ENCODE measurements around the gene NYAP2.

NYAP2 gene

DNA sequence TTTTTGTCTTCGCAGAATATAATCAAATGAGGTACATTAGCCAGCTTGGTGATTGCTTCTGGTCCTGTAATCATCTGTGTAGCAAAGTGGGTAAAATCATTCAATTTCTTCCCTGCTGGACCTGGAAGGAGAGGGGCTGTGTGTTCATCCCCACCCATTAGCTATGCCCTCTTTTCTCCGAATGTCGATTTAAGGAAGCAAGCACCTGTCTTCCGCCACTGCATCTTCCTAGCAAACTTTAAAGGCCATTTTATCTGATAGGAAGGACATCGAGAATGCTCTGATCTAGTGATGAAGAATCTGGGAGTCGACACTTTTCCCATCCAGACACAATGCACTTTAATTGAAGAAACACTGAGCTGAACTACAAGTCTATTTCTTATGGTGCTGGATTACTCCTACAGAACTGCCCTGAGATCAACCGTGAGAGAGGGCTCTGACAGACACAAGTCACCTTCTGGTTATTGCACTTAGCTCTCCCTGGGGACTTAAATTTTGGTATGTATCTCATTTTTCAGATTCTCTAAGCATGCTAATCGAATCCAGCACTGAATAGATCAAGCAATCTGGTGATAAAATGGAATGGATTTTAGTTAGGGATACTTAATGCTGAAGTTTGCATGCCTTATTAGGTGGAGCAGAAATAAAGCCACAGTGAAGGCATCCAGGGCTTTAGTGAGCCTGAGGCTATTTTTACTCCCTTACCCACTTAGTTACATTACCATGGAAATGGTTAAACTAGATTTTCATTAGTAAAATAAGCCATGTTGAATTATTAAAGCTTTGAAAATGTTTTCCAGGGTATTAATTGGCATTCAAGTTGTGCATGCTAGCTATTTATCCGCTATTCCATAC, 1.3 kb downstream of the NYAP2 start:
- H3K27me3 ChIP-seq (ENCODE audit: control insufficient read depth in 2 of 2, insufficient read depth in 2 of 2, low read length in 2 of 2): no peaks in the 10 kb centered on the region
- H3K4me1 ChIP-seq (ENCODE audit: control insufficient read depth in 2 of 2, insufficient read depth in 2 of 2, low read length in 2 of 2): no peaks in the 10 kb centered on the region
- H3K9ac ChIP-seq (ENCODE audit: low read depth in 1 of 2, low read length in 2 of 2): no peak overlapping the region
- H3K4me3 ChIP-seq (ENCODE audit: low read length in 2 of 2): no peak overlapping the region
- H3K9me3 ChIP-seq (ENCODE audit: control insufficient read depth in 2 of 2, low read length in 2 of 2): no peaks in the 10 kb centered on the region
- H3K36me3 ChIP-seq (ENCODE audit: control insufficient read depth in 2 of 2, insufficient read depth in 2 of 2, low read length in 2 of 2): no peaks in the 10 kb centered on the region
- H3K27ac ChIP-seq (ENCODE audit: low read depth in 2 of 2, low read length in 2 of 2): no peak overlapping the region

DNA sequence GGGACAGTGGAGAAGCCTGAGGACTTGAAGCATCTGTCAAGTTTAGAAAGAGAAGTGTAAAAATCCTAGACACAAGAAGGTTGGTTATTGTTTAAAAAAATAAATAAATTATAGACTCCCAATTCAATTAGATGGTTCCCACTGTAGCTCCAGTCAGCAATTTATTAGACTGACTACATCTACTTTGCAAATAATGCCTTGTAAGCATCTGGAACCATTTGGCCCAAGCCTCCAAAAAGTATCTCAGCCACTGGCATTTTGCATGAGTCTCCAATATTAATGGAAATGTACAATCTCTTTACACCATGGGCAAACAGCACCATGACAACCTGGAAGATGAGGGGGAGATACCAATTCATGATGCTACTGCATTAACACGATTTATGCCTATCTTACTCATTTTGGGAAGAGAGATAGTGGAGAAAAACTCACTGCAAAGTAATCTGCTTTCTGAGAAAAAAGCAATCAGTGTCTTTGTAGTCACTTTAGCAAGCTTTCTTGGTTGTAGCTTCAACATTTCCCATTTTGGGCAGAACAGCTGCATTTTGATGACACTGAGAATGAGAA, 2.8 kb downstream of the NYAP2 start:
- Histone ChIP-seq H3K4me3 (ENCODE audit: low read length in 2 of 2) (no peak overlapping the region), H3K27ac (ENCODE audit: low read depth in 2 of 2, low read length in 2 of 2) (no peak overlapping the region), H3K9ac (ENCODE audit: low read depth in 1 of 2, low read length in 2 of 2) (no peak overlapping the region), H3K36me3 (ENCODE audit: control insufficient read depth in 2 of 2, insufficient read depth in 2 of 2, low read length in 2 of 2) (no peaks in the 10 kb centered on the region), H3K4me1 (ENCODE audit: control insufficient read depth in 2 of 2, insufficient read depth in 2 of 2, low read length in 2 of 2) (no peaks in the 10 kb centered on the region), H3K27me3 (ENCODE audit: control insufficient read depth in 2 of 2, insufficient read depth in 2 of 2, low read length in 2 of 2) (no peaks in the 10 kb centered on the region), H3K9me3 (ENCODE audit: control insufficient read depth in 2 of 2, low read length in 2 of 2) (no peaks in the 10 kb centered on the region)

DNA sequence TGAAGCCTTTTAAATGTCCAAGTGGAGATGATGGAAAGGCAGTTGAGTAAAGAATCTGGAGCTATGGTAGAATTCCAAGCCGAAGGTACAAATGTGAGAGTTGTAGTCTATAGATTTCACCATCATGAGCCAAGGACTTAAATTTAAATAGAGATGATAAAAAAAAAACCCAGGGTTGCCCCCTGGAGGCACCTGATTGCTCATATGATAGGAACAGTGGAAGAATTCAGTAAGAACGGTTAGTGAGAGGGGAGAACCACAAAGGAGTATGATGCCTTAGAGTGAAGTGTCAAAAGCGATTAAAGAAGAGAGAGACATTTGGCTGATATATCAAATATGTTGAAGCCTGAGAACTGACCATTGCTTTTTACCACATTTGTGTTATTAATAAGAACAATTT, 11.9 kb downstream of the NYAP2 start:
- Histone ChIP-seq H3K36me3 (ENCODE audit: control insufficient read depth in 2 of 2, insufficient read depth in 2 of 2, low read length in 2 of 2) (no peaks in the 10 kb centered on the region), H3K9ac (ENCODE audit: low read depth in 1 of 2, low read length in 2 of 2) (no peak overlapping the region), H3K27me3 (ENCODE audit: control insufficient read depth in 2 of 2, insufficient read depth in 2 of 2, low read length in 2 of 2) (no peaks in the 10 kb centered on the region), H3K27ac (ENCODE audit: low read depth in 2 of 2, low read length in 2 of 2) (no peak overlapping the region), H3K4me3 (ENCODE audit: low read length in 2 of 2) (no peak overlapping the region), H3K4me1 (ENCODE audit: control insufficient read depth in 2 of 2, insufficient read depth in 2 of 2, low read length in 2 of 2) (no peaks in the 10 kb centered on the region), H3K9me3 (ENCODE audit: control insufficient read depth in 2 of 2, low read length in 2 of 2) (no peaks in the 10 kb centered on the region)

DNA sequence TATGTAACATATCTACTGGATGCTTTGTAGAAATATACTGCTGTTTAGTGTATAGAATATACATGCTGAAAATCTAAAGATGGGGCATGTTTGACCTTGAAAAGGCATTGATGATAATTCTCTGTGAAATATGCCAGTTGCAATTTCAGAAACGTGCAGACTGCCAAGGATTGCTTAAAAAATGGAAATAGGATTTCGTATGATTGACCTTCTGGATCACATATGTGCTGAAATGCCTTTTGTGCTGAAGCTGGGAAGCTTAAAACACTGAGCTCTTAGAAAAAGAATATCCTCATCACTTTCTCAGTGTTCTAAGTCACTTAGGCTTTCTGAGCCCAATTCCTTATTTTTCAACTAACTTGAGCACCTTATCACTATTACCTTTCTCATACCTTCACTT, 14.3 kb downstream of the NYAP2 start:
- Histone ChIP-seq H3K27ac (ENCODE audit: low read depth in 2 of 2, low read length in 2 of 2) (no peak overlapping the region), H3K27me3 (ENCODE audit: control insufficient read depth in 2 of 2, insufficient read depth in 2 of 2, low read length in 2 of 2) (no peaks in the 10 kb centered on the region), H3K9ac (ENCODE audit: low read depth in 1 of 2, low read length in 2 of 2) (no peak overlapping the region), H3K4me3 (ENCODE audit: low read length in 2 of 2) (no peak overlapping the region), H3K36me3 (ENCODE audit: control insufficient read depth in 2 of 2, insufficient read depth in 2 of 2, low read length in 2 of 2) (no peaks in the 10 kb centered on the region), H3K9me3 (ENCODE audit: control insufficient read depth in 2 of 2, low read length in 2 of 2) (no peaks in the 10 kb centered on the region), H3K4me1 (ENCODE audit: control insufficient read depth in 2 of 2, insufficient read depth in 2 of 2, low read length in 2 of 2) (no peaks in the 10 kb centered on the region)

DNA sequence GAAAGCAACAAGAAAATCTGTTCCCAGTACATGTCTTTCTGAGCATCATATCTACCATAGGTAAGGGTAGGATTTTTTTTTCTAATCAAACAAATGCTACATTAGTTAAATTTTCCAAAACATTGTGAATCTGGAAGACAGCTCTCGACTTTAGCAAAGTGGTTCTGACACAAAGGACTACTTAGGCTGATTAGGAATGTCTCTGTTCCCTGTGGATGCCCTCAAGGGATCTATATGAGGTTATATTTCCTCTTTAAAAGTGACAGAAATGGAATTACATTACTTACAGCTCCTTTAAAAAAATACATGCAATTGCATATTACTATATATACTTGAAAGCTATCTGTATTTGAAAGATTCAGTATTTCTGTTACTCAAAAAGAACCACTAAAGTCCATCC, 15.4 kb downstream of the NYAP2 start:
- H3K9me3 ChIP-seq (ENCODE audit: control insufficient read depth in 2 of 2, low read length in 2 of 2): no peaks in the 10 kb centered on the region
- H3K4me1 ChIP-seq (ENCODE audit: control insufficient read depth in 2 of 2, insufficient read depth in 2 of 2, low read length in 2 of 2): no peaks in the 10 kb centered on the region
- H3K27me3 ChIP-seq (ENCODE audit: control insufficient read depth in 2 of 2, insufficient read depth in 2 of 2, low read length in 2 of 2): no peaks in the 10 kb centered on the region
- no peak overlapping the region for H3K9ac ChIP-seq (ENCODE audit: low read depth in 1 of 2, low read length in 2 of 2)
- no peak overlapping the region for H3K4me3 ChIP-seq (ENCODE audit: low read length in 2 of 2)
- H3K27ac ChIP-seq (ENCODE audit: low read depth in 2 of 2, low read length in 2 of 2): no peak overlapping the region
- no peaks in the 10 kb centered on the region for H3K36me3 ChIP-seq (ENCODE audit: control insufficient read depth in 2 of 2, insufficient read depth in 2 of 2, low read length in 2 of 2)

DNA sequence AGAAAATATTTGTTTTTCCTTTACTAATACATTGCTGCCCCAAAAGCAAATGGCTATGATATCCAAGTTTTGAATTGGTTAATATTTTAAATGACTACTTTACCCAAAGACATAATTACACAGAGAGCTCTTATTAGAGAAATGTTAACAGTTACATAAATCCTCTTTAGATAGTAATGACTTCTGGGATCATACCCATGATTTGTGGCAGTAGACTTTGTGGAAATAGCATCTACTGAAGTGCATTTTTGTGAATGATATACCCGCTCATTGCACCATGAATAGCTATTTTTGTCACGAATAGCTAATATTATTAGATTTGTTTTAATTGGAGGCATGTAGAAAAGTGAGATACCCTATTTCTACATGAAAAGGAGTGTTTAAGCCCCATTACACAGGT, 15.8 kb downstream of the NYAP2 start:
- H3K4me1 ChIP-seq (ENCODE audit: control insufficient read depth in 2 of 2, insufficient read depth in 2 of 2, low read length in 2 of 2): no peaks in the 10 kb centered on the region
- H3K9me3 ChIP-seq (ENCODE audit: control insufficient read depth in 2 of 2, low read length in 2 of 2): no peaks in the 10 kb centered on the region
- no peak overlapping the region for H3K4me3 ChIP-seq (ENCODE audit: low read length in 2 of 2)

DNA sequence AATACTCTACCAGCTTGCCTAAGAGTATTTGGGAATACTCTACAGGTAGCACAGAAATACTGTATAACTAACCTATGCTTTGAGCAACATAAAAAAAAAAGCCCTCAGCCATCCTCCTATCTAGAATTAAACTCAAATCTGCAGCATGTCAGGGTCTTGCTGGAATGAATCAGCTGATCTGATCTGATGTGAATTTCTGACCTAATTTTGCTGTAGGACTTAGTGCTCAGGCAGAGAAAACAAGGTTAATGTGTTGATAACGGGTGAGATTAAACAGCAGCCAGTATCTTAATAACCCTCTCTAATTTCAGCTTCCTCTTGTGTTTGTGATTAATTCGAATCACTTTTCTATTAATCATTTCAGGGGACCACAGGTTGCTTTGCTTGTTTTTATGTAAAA, 16.3 kb downstream of the NYAP2 start:
- H3K4me1 ChIP-seq (ENCODE audit: control insufficient read depth in 2 of 2, insufficient read depth in 2 of 2, low read length in 2 of 2): no peaks in the 10 kb centered on the region
- H3K36me3 ChIP-seq (ENCODE audit: control insufficient read depth in 2 of 2, insufficient read depth in 2 of 2, low read length in 2 of 2): no peaks in the 10 kb centered on the region
- H3K4me3 ChIP-seq (ENCODE audit: low read length in 2 of 2): no peak overlapping the region
- no peaks in the 10 kb centered on the region for H3K9me3 ChIP-seq (ENCODE audit: control insufficient read depth in 2 of 2, low read length in 2 of 2)
- H3K9ac ChIP-seq (ENCODE audit: low read depth in 1 of 2, low read length in 2 of 2): no peak overlapping the region
- no peak overlapping the region for H3K27ac ChIP-seq (ENCODE audit: low read depth in 2 of 2, low read length in 2 of 2)
- H3K27me3 ChIP-seq (ENCODE audit: control insufficient read depth in 2 of 2, insufficient read depth in 2 of 2, low read length in 2 of 2): no peaks in the 10 kb centered on the region

More for the DNA sequence above, 15.8 kb downstream of the NYAP2 start:
- H3K9ac ChIP-seq (ENCODE audit: low read depth in 1 of 2, low read length in 2 of 2): no peak overlapping the region
- H3K36me3 ChIP-seq (ENCODE audit: control insufficient read depth in 2 of 2, insufficient read depth in 2 of 2, low read length in 2 of 2): no peaks in the 10 kb centered on the region
- H3K27ac ChIP-seq (ENCODE audit: low read depth in 2 of 2, low read length in 2 of 2): no peak overlapping the region
- no peaks in the 10 kb centered on the region for H3K27me3 ChIP-seq (ENCODE audit: control insufficient read depth in 2 of 2, insufficient read depth in 2 of 2, low read length in 2 of 2)

DNA sequence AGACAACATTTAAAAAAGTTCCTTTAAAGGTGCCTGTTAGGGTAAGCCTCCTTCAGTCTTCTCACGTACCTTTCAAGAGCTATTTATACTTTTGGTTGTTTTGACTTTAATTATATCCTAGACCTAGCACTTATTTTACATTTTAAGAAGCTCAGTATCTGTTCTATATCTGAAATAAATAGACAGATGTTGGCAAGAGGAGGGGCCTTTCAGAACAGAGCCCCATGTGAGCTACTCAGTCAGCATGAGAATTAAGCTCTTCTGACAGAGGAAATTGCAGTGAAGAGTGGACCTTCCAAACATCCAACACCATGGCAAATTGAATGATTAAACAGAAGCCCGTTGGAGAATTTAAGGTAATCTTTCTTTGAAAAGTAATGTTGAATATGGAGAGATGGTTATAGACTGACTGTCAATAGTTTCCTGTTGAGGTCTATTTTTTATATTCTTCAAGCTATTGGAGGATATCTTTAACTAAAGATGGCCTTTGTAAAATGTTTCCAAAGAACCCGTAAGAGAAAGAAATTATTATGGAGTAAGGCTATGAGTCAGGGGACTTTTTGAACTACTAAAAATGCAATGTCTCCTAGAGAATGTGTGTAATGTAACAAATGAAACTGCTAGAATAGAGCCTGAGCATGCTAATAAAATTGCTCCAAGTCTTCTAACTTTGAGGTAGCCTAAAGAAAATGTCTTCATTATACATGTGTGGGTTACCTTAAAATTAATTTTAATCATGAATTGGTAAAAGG, 17.3 kb downstream of the NYAP2 start:
- Histone ChIP-seq H3K27me3 (ENCODE audit: control insufficient read depth in 2 of 2, insufficient read depth in 2 of 2, low read length in 2 of 2) (no peaks in the 10 kb centered on the region), H3K27ac (ENCODE audit: low read depth in 2 of 2, low read length in 2 of 2) (no peak overlapping the region), H3K4me1 (ENCODE audit: control insufficient read depth in 2 of 2, insufficient read depth in 2 of 2, low read length in 2 of 2) (no peaks in the 10 kb centered on the region), H3K36me3 (ENCODE audit: control insufficient read depth in 2 of 2, insufficient read depth in 2 of 2, low read length in 2 of 2) (no peaks in the 10 kb centered on the region), H3K9ac (ENCODE audit: low read depth in 1 of 2, low read length in 2 of 2) (no peak overlapping the region), H3K9me3 (ENCODE audit: control insufficient read depth in 2 of 2, low read length in 2 of 2) (no peaks in the 10 kb centered on the region), H3K4me3 (ENCODE audit: low read length in 2 of 2) (no peak overlapping the region)

DNA sequence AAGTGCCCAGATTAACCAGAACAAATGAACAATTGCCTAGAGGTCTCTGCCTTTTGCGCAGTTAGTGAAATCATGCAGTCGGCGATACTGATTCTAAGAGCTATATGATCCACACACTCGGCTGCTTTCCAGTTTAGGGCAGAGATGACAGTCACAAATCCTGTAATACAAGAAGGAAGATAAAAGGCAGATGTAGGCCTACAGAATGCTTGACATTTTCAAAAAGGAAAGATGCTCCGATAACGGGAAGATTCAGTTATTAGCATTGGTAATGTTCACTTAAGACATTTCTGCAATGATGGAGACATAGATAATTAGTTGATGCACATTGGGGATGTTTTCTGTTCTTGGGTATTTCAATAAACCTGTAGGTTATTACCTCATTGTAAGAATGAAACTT, 19.5 kb downstream of the NYAP2 start:
- Histone ChIP-seq H3K9ac (ENCODE audit: low read depth in 1 of 2, low read length in 2 of 2) (no peak overlapping the region), H3K4me1 (ENCODE audit: control insufficient read depth in 2 of 2, insufficient read depth in 2 of 2, low read length in 2 of 2) (no peaks in the 10 kb centered on the region), H3K27ac (ENCODE audit: low read depth in 2 of 2, low read length in 2 of 2) (no peak overlapping the region), H3K9me3 (ENCODE audit: control insufficient read depth in 2 of 2, low read length in 2 of 2) (no peaks in the 10 kb centered on the region), H3K36me3 (ENCODE audit: control insufficient read depth in 2 of 2, insufficient read depth in 2 of 2, low read length in 2 of 2) (no peaks in the 10 kb centered on the region), H3K27me3 (ENCODE audit: control insufficient read depth in 2 of 2, insufficient read depth in 2 of 2, low read length in 2 of 2) (no peaks in the 10 kb centered on the region), H3K4me3 (ENCODE audit: low read length in 2 of 2) (no peak overlapping the region)

DNA sequence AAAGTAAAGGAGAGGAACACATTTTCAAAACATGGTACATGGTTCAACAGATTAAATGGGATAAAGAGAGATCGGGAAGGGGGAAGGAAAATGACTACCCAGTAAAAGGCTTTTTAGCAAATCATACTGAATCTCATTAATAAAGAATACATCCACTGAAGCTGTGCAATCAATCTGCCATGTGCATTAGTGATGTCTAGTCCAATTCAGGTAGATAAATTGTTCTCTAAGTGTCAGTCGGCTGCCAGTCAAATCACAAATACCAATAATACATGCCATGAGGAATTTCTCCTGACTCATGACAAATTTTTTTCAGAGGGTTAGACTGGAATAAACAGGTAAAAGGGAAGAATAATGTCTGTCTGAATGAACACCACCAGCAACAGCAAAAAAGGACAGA, 22.6 kb downstream of the NYAP2 start:
- no peak overlapping the region for H3K4me3 ChIP-seq (ENCODE audit: low read length in 2 of 2)
- no peak overlapping the region for H3K27ac ChIP-seq (ENCODE audit: low read depth in 2 of 2, low read length in 2 of 2)
- no peaks in the 10 kb centered on the region for H3K27me3 ChIP-seq (ENCODE audit: control insufficient read depth in 2 of 2, insufficient read depth in 2 of 2, low read length in 2 of 2)
- no peaks in the 10 kb centered on the region for H3K36me3 ChIP-seq (ENCODE audit: control insufficient read depth in 2 of 2, insufficient read depth in 2 of 2, low read length in 2 of 2)
- H3K9me3 ChIP-seq (ENCODE audit: control insufficient read depth in 2 of 2, low read length in 2 of 2): no peaks in the 10 kb centered on the region
- no peak overlapping the region for H3K9ac ChIP-seq (ENCODE audit: low read depth in 1 of 2, low read length in 2 of 2)
- H3K4me1 ChIP-seq (ENCODE audit: control insufficient read depth in 2 of 2, insufficient read depth in 2 of 2, low read length in 2 of 2): no peaks in the 10 kb centered on the region
